ENCODE data around the gene PALMD. TPM values are rescaled to one million over a fixed set of nuclear protein-coding genes. Genes with fewer than 3 reads are reported as not detected.

PALMD gene
- total RNA-seq, 1 experiment from 2014 or later = 19.2 TPM

DNA sequence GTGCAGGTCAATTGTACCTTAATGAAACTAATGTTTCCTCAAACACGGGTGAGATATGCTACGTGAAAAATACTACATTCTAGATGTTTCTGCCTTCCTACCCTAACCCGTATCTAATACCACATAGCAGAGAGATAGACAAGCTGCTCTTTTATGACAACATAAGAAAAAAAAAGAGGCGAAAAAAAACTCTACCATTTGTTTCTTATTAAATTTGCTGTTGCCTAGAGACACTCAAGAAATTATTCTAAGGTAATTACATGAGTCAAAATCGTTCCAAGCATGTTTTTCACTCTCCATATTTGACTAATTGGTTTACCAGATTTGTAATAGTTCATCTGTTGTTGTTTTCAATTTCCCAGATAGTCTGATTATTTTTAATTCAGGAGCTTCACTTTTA is 27.4 kb downstream of the PALMD start:
- Mint-ChIP-seq H3K27ac (ENCODE audit: unreplicated experiment) (no peak overlapping the region), H3K4me3 (ENCODE audit: low read depth, unreplicated experiment) (no peak overlapping the region), H3K9me3 (ENCODE audit: low read depth, unreplicated experiment) (no peaks in the 10 kb centered on the region), H3K36me3 (ENCODE audit: insufficient read depth, unreplicated experiment) (peaks cover 5% of the 10 kb centered on the region), H3K27me3 (ENCODE audit: unreplicated experiment) (no peaks in the 10 kb centered on the region), H3K4me1 (ENCODE audit: low read depth, unreplicated experiment) (no peaks in the 10 kb centered on the region)
- TF ChIP-seq, protein P1, sequence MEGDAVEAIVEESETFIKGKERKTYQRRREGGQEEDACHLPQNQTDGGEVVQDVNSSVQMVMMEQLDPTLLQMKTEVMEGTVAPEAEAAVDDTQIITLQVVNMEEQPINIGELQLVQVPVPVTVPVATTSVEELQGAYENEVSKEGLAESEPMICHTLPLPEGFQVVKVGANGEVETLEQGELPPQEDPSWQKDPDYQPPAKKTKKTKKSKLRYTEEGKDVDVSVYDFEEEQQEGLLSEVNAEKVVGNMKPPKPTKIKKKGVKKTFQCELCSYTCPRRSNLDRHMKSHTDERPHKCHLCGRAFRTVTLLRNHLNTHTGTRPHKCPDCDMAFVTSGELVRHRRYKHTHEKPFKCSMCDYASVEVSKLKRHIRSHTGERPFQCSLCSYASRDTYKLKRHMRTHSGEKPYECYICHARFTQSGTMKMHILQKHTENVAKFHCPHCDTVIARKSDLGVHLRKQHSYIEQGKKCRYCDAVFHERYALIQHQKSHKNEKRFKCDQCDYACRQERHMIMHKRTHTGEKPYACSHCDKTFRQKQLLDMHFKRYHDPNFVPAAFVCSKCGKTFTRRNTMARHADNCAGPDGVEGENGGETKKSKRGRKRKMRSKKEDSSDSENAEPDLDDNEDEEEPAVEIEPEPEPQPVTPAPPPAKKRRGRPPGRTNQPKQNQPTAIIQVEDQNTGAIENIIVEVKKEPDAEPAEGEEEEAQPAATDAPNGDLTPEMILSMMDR (IDR thresholded peaks at IDR 0.05; ENCODE audit: unreplicated experiment) = no peak
- no TSS peak for BruUV-seq (replicated peaks)
- no peak for DNase-seq
- intact Hi-C loops (cut with micrococcal nuclease; ENCODE audit: unreplicated experiment) = no loop called here
- CTCF ChIA-PET = no interaction called here

DNA sequence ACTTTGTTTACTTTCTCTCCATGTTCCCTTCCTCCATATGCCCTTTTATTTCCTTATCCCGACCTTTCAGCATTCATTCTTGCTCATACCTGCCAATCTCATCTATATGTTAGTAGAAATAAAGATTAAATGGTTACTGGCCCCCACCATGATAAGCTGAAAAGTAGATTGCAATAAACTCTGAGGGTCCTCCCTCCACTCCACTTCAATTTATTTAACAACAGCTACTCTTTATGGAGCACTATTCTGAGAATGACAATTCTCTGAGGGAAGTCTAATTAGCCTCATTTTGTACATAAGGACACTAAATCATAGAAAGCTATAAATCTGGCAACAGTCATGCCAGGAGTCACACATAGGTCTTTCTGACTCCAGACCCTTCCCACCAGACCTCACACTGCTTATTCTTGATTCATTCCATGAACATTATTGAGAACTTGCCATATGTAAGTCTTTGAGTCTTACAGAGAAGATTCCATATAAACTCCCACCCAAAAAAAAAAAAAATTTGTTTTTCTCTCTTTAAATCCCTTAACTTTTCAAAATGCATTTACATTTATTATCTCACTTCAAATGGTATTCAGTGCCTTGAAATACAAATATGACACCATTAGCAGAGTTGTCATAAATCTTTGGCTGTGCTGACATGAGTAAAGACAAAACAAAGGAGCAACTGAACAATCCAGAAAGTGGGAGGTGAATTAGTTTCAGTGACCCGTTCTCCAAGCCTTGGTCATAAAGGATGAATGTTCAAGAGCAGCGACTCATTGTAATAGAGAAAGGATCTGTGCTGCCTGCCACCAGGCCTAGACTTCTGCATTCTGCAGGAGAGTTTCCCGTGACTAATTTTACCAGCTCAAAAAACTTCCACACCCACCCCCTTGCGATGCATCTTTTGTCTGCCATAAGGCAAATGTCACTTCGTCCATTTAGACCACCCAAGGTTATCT is 28.5 kb downstream of the PALMD start:
- intact Hi-C loops (cut with micrococcal nuclease; ENCODE audit: unreplicated experiment) = no loop called here
- BruUV-seq (replicated peaks) = no TSS peak
- CTCF ChIA-PET = interaction anchor here (0.6 kb wide), 1 partner anchor 189 kb away, joined by 3 read pairs; no protein-coding TSS in a partner anchor
- peaks cover 5% of the 10 kb centered on the region for H3K36me3 Mint-ChIP-seq (ENCODE audit: insufficient read depth, unreplicated experiment)
- H3K4me3 Mint-ChIP-seq (ENCODE audit: low read depth, unreplicated experiment) = no peak overlapping the region
- no peak overlapping the region for H3K27ac Mint-ChIP-seq (ENCODE audit: unreplicated experiment)
- DNase-seq = no peak
- no peaks in the 10 kb centered on the region for H3K9me3 Mint-ChIP-seq (ENCODE audit: low read depth, unreplicated experiment)
- TF ChIP-seq, protein P1 (IDR thresholded peaks at IDR 0.05; ENCODE audit: unreplicated experiment) = no peak
- no peaks in the 10 kb centered on the region for H3K4me1 Mint-ChIP-seq (ENCODE audit: low read depth, unreplicated experiment)
- no peaks in the 10 kb centered on the region for H3K27me3 Mint-ChIP-seq (ENCODE audit: unreplicated experiment)

- Mint-ChIP-seq H3K27me3 (ENCODE audit: unreplicated experiment) (no peaks in the 10 kb centered on the region), H3K4me3 (ENCODE audit: low read depth, unreplicated experiment) (no peak overlapping the region), H3K4me1 (ENCODE audit: low read depth, unreplicated experiment) (no peaks in the 10 kb centered on the region), H3K27ac (ENCODE audit: unreplicated experiment) (no peak overlapping the region), H3K36me3 (ENCODE audit: insufficient read depth, unreplicated experiment) (peaks cover 5% of the 10 kb centered on the region), H3K9me3 (ENCODE audit: low read depth, unreplicated experiment) (no peaks in the 10 kb centered on the region)
- intact Hi-C loops (cut with micrococcal nuclease; ENCODE audit: unreplicated experiment) = no loop called here
- CTCF ChIA-PET = no interaction called here
- no peak for DNase-seq
- BruUV-seq (replicated peaks) = no TSS peak
- TF ChIP-seq, protein P1 (IDR thresholded peaks at IDR 0.05; ENCODE audit: unreplicated experiment) = no peak
Observed at GRCh38 chr1:99675292-99675691, 29.4 kb downstream of the PALMD start.

DNA sequence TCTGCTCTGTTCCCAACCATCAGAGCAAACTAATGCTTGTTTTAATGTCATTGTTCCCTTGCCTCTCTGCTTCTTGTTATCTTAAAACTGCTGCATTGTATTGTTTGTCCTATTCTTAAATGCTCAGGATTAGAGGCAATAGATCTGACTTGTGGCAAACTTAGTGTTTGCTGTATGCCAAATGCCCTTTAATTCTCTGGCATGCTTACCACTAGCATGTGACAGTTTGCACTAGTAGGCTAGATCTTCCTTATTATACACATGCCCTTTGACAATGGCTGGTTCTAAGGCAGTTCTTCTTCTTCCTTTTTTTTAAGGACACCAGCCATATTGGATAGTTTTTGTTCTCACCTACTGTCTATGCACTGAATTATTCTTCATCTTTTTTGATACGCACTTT is 30.1 kb downstream of the PALMD start:
- no TSS peak for BruUV-seq (replicated peaks)
- CTCF ChIA-PET = no interaction called here
- no peaks in the 10 kb centered on the region for H3K27me3 Mint-ChIP-seq (ENCODE audit: unreplicated experiment)

More for the DNA sequence above, 30.1 kb downstream of the PALMD start:
- Mint-ChIP-seq H3K4me1 (ENCODE audit: low read depth, unreplicated experiment) (no peaks in the 10 kb centered on the region), H3K36me3 (ENCODE audit: insufficient read depth, unreplicated experiment) (peaks cover 5% of the 10 kb centered on the region), H3K4me3 (ENCODE audit: low read depth, unreplicated experiment) (no peak overlapping the region), H3K27ac (ENCODE audit: unreplicated experiment) (no peak overlapping the region), H3K9me3 (ENCODE audit: low read depth, unreplicated experiment) (no peaks in the 10 kb centered on the region)
- DNase-seq = no peak
- intact Hi-C loops (cut with micrococcal nuclease; ENCODE audit: unreplicated experiment) = no loop called here
- TF ChIP-seq, protein P1 (IDR thresholded peaks at IDR 0.05; ENCODE audit: unreplicated experiment) = no peak
